Fibroblast of peridontal ligament (primary cell): ENCODE data around the gene ZNF526.

Source experiments
- DNase-seq: peaks from one replicate; pipeline ENCODE4 v3.0.0-alpha.2; 2010; ENCODE audit errors: extremely low read depth

ZNF526 gene

DNA sequence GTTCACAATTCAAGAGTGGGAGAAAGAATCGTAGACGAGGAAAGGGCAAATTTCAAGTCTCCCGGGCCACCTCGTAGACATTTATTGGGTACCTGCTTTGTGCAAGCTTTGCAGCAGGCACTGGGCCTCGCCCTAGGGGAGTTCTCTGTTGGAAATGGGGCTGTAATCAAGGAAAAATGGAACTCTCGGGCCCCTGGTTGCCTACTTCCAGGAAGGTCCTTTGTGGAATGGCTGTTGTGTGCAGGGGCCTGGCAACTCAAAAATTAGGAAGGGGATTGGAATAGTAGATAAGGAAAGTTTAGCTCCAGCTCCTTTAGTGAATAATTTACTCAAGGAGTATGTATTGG lies 612 bp downstream of the ZNF526 start:
- no peak for DNase-seq

DNA sequence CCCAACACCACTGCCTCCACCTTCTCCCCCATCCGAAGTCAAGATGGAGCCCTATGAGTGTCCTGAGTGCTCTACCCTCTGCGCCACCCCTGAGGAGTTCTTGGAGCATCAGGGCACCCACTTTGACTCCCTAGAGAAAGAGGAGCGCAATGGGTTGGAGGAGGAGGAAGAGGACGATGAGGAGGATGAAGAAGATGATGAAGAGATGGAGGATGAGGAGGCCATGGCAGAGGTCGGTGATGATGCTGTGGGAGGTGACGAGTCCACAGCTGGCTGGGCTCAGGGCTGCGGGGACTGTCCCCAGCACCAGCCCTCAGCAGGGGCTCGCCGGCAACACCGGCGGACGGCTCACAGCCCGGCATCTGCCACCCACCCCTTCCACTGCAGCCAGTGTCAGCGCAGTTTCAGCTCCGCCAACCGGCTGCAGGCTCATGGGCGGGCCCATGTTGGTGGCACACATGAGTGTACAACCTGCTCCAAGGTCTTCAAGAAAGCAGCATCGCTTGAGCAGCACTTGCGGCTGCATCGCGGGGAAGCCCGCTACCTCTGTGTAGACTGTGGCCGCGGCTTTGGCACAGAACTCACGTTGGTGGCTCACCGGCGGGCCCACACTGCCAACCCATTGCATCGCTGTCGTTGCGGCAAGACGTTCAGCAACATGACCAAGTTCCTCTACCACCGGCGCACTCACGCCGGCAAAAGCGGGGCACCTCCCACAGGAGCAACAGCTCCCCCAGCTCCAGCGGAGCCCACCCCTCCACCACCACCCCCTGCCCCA lies 5.0 kb downstream of the ZNF526 start:
- no peak for DNase-seq

DNA sequence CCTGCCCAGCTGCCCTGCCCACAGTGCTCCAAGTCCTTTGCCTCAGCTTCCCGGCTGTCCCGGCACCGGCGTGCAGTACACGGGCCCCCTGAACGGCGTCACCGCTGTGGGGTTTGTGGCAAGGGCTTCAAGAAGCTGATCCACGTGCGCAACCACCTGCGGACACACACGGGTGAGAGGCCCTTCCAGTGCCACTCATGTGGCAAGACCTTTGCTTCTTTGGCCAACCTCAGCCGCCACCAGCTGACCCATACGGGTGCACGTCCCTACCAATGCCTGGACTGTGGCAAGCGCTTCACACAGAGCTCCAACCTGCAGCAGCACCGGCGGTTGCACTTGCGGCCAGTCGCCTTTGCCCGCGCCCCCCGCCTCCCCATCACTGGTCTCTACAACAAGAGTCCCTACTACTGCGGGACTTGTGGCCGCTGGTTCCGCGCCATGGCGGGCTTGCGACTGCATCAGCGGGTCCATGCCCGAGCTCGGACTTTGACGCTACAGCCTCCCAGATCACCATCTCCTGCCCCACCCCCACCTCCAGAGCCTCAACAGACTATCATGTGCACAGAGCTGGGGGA lies 5.7 kb downstream of the ZNF526 start:
- no peak for DNase-seq

DNA sequence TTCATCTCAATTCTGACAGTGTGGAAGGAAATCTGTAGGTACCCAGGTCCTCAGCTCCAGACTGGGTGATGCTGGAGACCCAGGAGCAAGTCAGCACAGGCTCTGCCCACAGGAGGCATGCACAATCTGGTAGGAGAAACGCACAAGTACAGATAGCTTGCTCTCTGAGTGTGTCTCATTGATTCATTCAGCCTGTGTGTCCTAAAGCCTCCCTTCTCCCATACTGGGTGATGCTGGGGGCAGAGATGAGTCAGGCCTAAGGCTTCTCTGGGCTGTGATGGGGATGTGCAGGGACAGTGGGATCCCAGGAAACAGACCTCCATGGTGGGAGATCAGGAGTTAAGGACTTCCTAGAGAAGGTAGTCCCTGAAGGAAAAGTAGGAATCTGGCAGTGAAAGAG lies 6.8 kb downstream of the ZNF526 start:
- DNase-seq: no peak

DNA sequence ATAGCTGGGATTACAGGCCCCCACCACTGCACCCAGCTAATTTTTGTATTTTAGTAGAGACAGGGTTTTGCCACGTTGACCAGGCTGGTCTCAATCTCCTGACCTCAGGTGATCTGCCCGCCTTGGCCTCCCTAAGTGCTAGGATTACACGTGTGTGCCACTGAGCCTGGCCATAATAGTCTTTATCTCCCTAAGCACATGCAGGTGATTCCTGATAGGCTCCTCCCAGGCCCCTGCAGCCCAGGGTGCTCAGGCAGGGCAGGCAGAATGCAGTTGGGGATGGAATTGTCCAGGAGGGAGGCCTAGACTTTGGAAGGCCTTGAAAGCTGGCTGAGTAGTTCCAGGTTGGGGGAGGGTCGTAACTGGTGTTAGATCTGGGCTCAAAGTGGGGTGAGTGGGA lies 8.5 kb downstream of the ZNF526 start:
- DNase-seq: no peak

DNA sequence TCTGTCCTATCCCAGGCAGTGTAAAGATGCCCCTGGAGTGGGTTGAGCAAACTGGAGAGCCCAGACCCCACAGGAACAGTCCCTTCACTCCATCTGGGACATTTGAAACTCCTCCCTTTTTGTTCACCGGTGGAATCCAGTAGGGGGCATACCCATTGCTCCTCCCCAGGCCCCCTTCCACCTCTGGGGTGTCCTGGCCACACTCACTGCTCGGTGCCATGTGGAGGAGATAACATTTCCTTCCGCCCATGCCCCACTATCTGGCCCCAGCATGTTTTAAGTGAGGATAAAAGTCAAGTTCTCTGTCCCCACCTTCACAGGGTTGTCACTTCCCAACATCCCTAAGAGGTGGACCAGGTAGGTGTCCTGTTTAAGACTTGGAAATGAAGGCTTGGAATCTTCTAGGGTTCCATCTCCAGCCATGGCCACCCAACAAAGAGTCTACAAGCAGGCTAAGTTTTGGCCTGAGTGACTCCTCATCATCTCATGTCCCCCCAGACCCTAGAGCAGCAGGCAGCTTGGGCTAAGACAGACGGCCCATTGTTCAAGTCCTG lies 9.3 kb downstream of the ZNF526 start:
- no peak for DNase-seq

DNA sequence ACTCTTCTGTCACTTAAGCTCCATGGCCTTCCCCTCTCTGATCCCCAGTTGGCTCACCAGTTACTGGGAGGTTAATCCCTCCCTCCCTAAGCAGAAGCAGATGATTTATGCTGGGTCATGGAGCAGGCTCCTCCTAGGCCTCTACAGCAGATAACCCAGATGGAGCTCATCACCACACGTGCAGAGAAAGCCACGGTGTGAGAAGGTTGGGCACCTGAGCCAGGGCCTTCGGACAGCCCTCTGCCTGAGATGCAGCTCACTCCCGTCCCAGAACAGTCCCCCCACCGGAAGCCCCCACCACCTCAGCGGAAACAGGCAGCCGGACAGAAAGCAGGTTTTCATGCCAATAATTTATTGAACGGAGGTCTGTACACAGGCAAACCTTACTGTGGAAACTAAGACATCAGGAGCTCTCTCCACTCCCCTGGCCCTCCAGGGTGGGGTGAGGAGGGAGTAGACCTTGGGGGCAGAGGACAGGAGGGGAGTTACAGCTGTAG lies 9.8 kb downstream of the ZNF526 start:
- peak; percentile 42 for DNase-seq

DNA sequence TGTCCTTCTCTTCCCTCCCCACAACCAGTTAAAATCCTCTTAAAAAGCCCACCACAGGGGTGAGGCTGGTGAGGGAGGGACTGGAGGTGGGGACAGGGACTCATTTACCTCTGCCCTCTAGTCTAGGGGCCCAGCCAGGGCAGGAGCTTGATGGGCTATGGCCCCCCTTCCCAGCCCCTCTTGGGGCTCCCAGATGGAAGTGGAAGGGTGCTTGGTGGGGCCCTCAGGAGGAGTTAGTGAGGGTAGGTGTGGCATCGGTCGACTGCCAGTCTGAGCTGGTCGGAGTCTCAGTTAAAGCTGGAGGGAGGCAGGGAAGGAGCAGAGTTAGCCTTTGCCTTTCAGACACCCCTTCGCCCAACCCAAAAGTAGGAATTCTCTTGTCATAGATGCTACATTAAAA lies 10.5 kb downstream of the ZNF526 start:
- DNase-seq: no peak

DNA sequence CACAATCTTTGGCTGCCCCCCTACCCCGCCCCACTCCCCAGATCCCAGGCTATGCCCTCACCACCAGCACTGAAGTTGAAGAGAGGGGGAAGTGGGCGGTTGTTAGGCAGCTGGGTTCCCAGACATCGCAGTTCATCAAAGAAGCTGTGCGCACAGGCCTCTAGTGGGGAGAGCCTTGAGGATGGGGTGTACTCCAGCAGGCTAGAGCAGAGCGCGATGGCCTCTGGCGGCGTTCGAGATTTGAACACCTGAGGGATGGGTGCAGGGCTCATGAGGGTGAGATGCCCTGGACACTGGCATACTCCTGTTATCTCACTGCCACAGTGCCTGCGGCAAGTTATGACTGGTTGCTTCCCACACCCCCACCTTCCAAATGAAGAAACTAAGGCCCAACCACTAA lies 12.3 kb downstream of the ZNF526 start:
- no peak for DNase-seq

DNA sequence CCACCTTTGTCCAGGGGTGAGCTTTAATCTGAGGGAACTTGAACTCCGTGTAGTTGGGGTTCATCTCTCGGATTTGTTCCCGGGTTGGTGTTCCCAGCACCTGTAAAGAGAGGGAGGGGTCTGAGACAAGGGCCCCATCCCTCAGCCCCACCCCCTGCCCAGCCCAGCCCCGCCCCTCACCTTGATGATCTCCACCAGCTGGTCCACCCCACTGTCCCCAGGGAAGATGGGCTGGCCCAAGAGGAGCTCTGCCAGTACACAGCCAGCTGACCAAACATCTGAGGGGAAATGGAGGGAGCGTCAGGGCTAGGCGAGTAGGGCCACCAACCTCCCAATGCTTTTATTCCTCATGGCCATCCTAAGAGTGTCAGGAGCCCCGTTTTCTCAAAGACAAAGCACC lies 13.0 kb downstream of the ZNF526 start:
- DNase-seq: no peak

DNA sequence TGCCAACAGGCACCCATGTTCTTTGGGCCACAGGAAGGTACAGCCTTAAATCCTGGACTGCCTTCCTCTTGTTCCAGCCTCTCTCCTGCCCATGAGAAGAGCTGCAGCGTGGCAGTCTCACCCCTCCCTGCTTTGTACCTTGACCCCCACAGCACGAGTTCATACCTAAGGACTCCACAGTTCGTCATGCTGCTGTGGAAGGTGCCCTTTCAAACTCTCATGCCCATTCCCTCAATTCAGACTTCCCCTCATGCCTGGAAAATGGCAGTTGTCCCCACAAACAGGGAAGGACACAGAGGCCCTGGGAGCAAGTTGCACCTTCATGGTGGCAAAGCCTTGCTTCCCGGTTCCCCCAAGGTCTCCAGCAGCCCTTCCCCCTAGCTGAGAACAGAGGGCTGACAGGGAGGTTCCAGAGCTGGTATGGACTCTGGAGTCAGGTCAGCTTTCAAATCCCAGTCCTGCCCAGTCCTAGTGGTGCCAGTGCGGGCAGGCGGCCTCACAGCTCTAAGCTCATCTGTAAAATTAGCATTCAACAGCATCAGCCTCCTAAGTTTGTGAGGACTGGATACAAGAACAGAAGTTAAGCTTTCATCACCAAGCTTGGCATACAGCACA lies 13.7 kb downstream of the ZNF526 start:
- no peak for DNase-seq

DNA sequence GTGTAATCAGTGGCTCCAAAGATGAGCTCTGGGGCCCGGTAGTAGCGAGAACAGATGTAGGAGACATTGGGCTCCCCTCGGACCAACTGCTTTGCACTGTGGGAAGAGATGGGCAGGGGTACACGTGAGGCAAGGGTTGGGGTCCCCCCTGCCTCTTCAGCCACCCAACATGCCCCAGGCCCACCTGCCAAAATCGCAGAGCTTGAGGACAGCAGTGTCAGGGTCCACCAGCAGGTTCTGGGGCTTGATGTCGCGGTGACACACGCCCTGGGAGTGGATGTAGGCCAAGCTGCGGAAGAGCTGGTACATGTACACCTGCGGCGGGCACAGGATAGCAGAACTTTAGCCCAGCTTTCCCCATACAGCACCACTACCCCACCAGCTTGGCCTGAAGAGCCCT lies 14.3 kb downstream of the ZNF526 start:
- DNase-seq: no peak

DNA sequence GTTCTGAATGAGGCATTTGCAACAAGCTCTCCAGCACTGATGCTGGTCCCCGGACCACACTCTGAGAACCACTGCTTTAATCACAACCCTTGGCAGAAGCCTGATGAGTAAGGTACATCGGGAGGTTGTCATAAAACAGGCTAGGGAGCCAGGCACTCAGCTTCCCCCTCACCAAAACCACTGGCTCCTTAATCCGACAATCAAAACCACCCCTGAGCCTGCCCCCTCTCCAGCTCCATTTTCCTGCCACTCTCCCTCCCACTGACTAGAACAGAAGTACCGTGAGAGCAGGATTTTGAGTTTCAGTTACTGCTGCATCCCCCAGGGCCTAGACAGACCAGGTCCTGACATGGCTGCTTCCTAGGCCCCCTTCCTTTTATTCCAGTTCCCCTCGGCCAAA lies 15.1 kb downstream of the ZNF526 start:
- no peak for DNase-seq

DNA sequence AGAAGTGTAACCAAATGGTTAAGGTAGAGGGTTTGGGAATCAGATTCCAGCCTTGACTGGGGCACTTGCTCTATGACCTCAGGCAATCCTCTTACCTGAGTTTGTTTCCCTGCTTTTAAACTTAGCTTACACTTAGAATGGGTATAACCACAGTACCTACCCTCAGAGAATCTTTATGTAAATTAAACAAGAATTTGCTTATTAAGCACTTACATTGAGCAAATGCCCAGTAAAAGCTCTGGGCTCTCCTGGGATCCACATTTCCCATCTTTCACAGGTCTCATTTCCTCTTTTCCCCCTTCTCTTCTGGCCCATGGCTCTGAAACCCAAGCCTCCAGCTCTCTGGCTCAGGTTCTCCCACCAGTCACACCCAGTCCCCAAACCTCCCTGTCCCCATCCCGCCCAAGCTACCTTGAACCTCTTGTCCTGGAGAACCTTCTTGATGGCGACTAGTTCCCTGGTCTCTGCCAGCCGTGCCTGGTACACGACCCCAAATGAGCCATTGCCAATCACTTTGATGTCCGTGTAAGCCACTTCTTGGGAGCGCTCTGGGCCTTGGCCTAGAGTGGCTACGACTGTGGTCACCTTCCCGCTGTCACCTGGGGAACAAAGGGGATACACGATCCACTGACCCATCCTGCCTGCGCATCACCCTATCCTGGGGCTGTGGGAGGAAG lies 19.6 kb downstream of the ZNF526 start:
- DNase-seq: no peak

DNA sequence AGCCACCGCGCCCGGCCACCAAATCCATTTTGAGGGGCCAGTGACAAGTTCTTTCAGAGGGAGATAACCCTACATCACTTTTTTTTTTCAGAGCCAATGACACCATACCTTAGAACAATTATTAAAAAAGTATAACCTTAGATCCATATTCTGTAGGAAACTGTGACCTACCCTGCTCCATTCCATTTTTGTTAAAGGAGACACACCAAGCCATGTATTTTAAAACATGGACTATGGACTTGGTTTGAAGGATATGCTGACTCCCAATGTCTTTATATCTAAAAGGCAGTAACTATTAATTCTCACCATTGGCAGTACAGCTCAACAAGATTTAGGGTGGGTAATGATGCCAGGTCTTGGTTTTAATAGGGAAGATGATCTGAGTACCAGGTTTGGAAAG lies 21.2 kb downstream of the ZNF526 start:
- no peak for DNase-seq

DNA sequence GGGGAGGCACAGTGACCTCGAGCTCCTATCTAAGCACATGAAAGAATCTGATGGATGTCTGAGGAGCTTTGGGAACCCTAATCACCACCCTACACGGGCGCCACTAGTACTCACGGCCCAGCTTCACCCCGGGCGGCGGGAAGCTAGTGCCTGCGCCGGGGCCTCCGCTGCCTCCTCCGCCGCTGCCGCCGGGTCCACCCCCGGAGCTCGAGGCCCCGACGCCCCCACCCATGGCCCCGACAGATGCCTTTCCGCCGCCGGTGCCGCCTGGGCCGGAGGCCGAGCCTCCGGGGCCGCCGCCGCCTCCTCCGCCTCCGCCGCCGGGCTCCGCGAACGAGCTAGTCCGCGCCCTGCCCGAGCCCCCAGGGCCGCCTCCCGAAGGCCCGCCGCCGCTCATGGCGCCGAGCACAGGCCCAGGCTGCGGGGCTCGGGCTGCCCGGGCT lies 22.0 kb downstream of the ZNF526 start:
- DNase-seq: no peak

DNA sequence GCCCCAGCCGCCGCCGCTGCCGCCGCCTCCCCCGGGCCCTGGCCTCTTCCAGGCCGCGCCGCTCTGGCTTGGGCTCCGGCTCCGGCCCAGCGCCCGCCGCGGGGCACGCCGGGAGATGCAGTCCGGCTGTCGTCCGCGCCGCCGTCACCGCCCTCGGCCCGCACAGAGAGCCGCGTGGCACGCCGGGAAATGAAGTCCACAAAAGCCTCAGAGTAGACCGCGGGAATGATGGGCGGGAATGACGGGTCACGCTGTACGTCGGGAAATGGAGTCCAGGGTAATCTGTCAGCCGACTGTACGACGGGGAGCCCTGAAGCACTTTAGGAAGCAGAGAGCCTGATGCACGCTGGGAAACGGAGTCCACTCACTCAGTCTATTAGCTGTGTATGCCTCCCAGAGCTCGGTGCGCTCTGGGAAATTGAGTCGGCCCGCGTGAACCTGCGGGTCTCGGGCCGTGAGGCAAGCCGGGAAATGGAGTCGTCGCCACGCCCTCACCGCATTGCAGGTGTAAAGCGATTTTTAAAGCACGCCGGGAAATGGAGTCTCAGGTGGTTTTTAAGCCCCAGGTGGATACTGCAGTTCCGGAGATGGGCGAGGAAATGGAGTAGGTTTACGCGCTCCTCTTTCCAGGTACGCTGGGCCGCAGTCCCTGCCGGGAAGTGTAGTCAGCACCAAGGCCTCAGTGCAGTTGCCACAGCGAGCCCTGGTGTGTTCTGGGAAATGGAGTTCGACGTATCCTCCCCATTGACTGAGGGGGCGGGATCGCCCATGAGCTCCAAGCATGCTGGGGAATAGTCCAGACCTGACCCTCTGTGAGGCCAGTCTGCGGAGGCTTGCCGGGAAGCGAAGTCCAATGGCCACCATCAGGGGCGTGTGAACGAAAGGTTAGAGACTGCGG lies 22.6 kb downstream of the ZNF526 start, which contains the start of gene GSK3A:
GSK3A (minus strand) TSS at position 91 of the 898 bp plus-strand sequence. CDS start 137 bp downstream, outside the sequence.
- peak; percentile 99 for DNase-seq

DNA sequence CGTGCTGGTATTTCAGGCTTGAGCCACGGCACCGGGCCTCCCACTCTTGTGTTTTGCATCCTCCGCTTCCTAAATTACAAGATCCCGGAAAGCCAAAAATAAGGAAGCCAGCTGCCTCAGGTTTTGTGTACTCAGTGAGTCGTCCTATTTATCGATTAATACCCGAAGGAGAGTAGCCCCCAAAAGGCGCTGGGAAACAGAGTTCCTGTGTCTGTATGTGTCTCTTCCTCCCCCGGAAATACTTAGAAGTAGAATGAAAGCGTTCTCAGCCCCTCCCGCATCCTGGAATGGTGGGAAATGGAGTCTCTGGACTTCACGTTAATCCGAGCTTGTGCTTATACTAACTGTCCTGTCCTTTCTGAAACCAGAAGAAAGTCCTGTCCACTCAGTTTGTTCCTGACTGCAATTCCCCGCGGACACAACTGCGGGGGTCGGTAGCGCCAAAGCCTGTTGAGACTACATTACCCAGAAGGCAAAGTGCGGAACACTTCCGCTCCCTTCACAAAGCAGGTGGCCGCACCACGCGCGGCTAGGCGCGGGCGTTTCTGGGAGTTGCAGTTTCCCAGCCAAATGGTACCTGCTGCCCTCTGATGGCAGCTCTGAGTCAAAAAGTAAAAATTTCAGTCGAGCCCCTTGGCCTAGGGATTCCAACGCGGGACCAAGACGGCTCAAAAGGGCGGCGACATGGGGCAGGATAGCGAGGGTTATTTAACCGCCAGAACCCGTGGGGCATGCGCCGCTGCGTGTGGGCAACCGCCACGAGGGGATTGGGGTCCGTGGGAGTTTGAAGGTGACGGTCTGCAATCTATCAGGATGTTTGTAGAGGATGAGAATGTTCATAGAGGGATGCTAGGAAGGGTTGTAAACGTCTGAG lies 24.5 kb downstream of the ZNF526 start:
- DNase-seq: peak; percentile 91

DNA sequence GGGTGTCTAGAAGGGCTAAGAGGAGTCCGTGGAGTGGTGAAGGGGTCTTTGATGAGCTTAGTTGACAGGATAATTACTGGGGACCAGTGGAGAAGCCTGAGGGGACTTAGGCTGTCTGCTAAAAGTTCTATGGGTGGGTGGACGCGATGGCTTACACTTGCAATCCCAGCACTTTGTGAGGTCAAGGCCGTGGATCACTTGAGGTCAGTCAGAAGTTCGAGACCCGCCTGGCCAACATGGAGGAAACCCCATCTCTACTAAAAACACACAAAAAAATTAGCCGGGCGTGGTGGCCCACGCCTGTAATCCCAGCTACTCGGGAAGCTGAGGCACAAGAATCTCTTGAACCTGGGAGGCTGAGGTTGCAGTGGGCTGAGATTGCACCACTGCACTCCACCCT lies 25.1 kb downstream of the ZNF526 start:
- DNase-seq: no peak
